ENCODE data around the gene FGFRL1. TPM values are rescaled to one million over a fixed set of nuclear protein-coding genes. Genes with fewer than 3 reads are reported as not detected.

Gene FGFRL1
- total and polyA plus RNA-seq, 2 of the 13 experiments (the other 11 are each of a cell fraction or from before 2014, with no cell fraction given) = 19.1 to 30.6 TPM

DNA sequence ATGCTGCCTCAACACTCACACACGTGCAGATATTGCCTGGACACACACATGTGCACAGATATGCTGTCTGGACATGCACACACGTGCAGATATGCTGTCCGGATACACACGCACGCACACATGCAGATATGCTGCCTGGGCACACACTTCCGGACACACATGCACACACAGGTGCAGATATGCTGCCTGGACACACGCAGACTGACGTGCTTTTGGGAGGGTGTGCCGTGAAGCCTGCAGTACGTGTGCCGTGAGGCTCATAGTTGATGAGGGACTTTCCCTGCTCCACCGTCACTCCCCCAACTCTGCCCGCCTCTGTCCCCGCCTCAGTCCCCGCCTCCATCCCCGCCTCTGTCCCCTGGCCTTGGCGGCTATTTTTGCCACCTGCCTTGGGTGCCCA is 14.7 kb downstream of the FGFRL1 start (continued):
- TF ChIP-seq ATF7 (IDR thresholded peaks at IDR 0.05) = no peak
- TF ChIP-seq ATF7 (CRISPR knock-in tag; IDR thresholded peaks at IDR 0.05) = no peak
- no peak for TF ChIP-seq ZNF776 (CRISPR knock-in tag; IDR thresholded peaks at IDR 0.05)
- 0 out of 2 replicates have a peak, but pooled peaks have one; percentile 24 for TF ChIP-seq ZNF326 (CRISPR knock-in tag; IDR thresholded peaks at IDR 0.05; ENCODE audit: borderline replicate concordance)
- TF ChIP-seq, protein P1, sequence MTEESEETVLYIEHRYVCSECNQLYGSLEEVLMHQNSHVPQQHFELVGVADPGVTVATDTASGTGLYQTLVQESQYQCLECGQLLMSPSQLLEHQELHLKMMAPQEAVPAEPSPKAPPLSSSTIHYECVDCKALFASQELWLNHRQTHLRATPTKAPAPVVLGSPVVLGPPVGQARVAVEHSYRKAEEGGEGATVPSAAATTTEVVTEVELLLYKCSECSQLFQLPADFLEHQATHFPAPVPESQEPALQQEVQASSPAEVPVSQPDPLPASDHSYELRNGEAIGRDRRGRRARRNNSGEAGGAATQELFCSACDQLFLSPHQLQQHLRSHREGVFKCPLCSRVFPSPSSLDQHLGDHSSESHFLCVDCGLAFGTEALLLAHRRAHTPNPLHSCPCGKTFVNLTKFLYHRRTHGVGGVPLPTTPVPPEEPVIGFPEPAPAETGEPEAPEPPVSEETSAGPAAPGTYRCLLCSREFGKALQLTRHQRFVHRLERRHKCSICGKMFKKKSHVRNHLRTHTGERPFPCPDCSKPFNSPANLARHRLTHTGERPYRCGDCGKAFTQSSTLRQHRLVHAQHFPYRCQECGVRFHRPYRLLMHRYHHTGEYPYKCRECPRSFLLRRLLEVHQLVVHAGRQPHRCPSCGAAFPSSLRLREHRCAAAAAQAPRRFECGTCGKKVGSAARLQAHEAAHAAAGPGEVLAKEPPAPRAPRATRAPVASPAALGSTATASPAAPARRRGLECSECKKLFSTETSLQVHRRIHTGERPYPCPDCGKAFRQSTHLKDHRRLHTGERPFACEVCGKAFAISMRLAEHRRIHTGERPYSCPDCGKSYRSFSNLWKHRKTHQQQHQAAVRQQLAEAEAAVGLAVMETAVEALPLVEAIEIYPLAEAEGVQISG (CRISPR knock-in tag; IDR thresholded peaks at IDR 0.05) = no peak
- no peak for TF ChIP-seq FOSL1 (CRISPR knock-in tag; IDR thresholded peaks at IDR 0.05; ENCODE audit: borderline replicate concordance)
- TF ChIP-seq SKI (IDR thresholded peaks at IDR 0.05; ENCODE audit: partially characterized antibody) = no peak
- TF ChIP-seq HMGXB3 (CRISPR knock-in tag; IDR thresholded peaks at IDR 0.05; ENCODE audit: borderline replicate concordance) = no peak
- no peak for TF ChIP-seq STAT6 (CRISPR knock-in tag; IDR thresholded peaks at IDR 0.05; ENCODE audit: borderline replicate concordance)
- no peak for TF ChIP-seq MYPOP (CRISPR knock-in tag; IDR thresholded peaks at IDR 0.05)
- no peak for TF ChIP-seq CSRNP2 (CRISPR knock-in tag; conservative IDR thresholded peaks at IDR 0.05; ENCODE audit: low read depth)
- no peak for TF ChIP-seq ZNF232 (CRISPR knock-in tag; IDR thresholded peaks at IDR 0.05; ENCODE audit: borderline replicate concordance)
- TF ChIP-seq ZBTB38 (CRISPR knock-in tag; IDR thresholded peaks at IDR 0.05) = peak; percentile 29; the same call in 1 of the 2 replicates
- TF ChIP-seq AGO2 (optimal IDR thresholded peaks at IDR 0.05; ENCODE audit: low read depth, low read length) = peak; percentile 11
- TF ChIP-seq MYNN (CRISPR knock-in tag; IDR thresholded peaks at IDR 0.05; ENCODE audit: low read depth) = no peak

Data from HepG2 (cell line).